SHP77 (cell line): ENCODE results near the gene SVIL.
"Not testable (repeated sequence)": the region's sequence is repeated elsewhere in the genome, so short reads cannot be mapped to it uniquely, and the experiment has no call there.

Experiments used
- DNase-seq, 2 experiments: peaks; one replicate each; lab custom pipeline; 2025; lab: John Stamatoyannopoulos, UW

The SVIL gene

GRCh38 chr10:29576681-29577080 is 58.1 kb downstream of the SVIL start:
- no peak for DNase-seq

GRCh38 chr10:29575098-29575455 is 59.7 kb downstream of the SVIL start:
- DNase-seq: no peak

DNA sequence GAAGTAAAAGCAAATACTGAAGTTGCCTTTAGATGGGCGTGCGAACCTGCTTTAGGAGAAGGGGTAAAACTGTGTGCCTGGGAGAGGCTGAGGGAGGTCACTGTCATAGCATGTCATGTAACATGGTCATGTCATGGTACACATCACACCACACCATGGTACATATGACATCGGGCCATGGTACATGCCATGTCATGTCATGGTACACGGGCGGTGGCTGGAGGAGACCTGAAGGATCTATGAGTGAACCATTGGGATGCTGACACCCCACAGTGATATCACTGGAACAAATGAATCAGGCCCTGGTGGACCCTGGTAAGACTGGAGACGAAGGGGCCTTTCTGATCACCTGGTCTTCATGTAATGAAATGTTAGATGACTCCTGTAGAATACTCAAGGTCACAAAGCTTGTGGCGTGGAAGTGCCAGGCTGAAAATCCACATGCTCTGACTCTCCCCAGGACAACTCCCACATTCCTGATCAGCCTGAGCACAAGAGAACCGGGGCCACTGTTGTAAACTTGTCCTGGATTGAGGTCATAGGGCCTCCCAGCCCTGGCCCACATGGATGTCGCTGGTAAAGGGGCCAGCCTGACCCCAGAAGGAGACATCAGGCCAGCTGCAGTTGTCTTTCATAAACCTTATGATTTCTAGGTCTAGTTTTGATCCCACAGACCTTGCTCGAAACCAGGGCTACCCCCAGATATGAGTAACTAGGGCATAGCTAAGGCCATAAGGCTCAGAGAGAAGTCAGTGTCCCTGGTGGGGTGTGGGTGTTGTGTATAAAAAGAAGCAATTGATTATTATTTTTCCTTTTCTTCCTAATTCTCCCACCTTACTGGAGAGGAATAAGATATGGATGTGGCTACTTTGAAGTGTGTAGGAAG is 60.3 kb downstream of the SVIL start:
- DNase-seq: not testable (repeated sequence)

- DNase-seq: not testable (repeated sequence)
These were observed 64.5 kb downstream of the SVIL start for GRCh38 chr10:29570248-29570647.

DNA sequence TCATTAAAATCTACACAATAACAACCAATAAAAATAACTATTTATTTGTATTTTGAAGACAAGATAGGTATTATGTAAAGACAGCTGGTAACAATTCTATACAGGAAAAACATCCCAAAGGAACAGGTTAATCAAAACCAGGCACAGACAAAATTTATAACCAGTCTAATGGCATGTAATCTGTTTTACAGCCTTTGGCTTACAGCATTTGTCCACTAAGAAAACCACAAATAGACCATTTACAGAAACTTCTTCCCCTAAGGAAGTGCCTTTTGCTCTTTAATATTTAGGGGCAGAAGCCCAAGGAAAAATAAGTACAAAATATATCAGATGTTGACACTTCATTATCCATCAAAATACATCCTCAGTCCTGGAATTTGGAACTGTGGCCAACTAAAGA is 65.0 kb downstream of the SVIL start:
- no peak for DNase-seq

DNA sequence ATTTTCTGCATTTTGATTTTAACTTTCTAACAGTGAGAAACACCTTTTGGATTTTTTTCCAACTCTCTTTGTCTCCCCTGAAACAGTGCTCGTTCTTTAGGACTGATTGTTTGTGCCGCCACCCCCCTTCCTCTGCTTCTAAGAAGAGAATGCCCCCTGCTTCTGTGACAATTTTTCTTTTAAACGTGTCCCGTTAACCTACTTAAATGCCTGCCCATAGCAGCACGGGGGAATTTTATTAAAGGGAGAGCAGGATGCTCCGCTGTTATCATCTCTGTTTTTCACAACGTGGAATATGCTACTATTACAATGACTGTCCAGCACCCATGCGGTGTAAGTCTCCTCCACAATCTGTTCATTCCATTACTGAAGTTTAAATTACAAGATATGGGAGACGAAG is 67.8 kb downstream of the SVIL start:
- DNase-seq: no peak

- DNase-seq: not testable (repeated sequence)
These were observed 68.6 kb downstream of the SVIL start for GRCh38 chr10:29566209-29566608.

GRCh38 chr10:29563420-29564035 is 71.2 kb downstream of the SVIL start:
- no peak for DNase-seq

GRCh38 chr10:29563006-29563405 is 71.8 kb downstream of the SVIL start:
- DNase-seq: not testable (repeated sequence)

DNA sequence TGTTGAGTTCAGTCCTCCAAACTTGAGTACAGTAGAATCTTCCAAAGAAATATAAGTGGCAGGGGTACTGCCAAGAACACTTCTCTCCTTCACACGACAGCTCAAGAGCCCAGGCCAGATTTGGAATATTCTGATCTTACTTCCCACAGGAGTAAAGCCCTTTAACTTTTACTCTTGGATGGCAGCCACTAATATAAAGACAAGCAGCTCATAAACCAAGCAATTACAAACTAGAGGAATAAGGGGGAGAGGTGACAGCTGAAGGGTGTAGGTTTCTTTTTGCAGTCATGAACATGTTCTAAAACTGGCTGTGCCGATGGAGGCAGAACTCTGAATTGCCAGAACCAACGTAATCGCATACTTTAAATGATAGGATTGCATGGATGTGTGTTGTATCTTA is 74.8 kb downstream of the SVIL start:
- no peak for DNase-seq

- DNase-seq: no peak
These were observed 77.1 kb downstream of the SVIL start for GRCh38 chr10:29557665-29558064.

- DNase-seq: no peak
These were observed 78.9 kb downstream of the SVIL start for GRCh38 chr10:29555746-29556481.

- no peak for DNase-seq
These were observed 79.6 kb downstream of the SVIL start for GRCh38 chr10:29555091-29555745.

- no peak for DNase-seq
These were observed 80.1 kb downstream of the SVIL start for GRCh38 chr10:29554660-29555059.

- no peak for DNase-seq
These were observed 81.1 kb downstream of the SVIL start for GRCh38 chr10:29553544-29554250.

- not testable (repeated sequence) for DNase-seq
These were observed 81.7 kb downstream of the SVIL start for GRCh38 chr10:29553116-29553515.

- DNase-seq: not testable (repeated sequence)
These were observed 85.3 kb downstream of the SVIL start for GRCh38 chr10:29549493-29549892.

DNA sequence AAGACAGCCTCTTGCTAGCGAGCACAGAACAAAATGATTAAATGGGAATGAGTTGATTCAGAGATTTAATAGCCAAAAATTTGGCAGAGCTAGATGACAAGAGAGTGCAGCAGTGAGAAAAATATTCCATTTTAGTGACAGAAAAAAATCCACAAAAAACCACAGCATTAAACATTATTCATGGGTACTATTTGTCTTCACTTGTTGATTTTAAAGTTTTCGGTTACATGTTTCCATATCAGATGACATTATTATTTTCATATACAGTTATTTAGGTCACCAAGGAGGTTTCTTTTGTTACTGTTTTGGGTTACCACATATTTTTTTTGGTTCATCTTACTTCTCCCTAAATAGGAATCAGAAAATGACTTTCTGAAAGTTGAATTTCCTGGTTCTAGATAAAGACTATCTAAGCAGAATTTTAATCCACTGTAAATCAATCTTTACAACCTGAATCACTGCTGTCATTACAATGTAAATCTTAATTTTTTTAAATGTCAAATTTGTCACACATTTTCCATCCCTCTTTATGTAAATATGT is 87.9 kb downstream of the SVIL start:
- DNase-seq: no peak

- DNase-seq: no peak
These were observed 89.6 kb downstream of the SVIL start for GRCh38 chr10:29545122-29545521.

DNA sequence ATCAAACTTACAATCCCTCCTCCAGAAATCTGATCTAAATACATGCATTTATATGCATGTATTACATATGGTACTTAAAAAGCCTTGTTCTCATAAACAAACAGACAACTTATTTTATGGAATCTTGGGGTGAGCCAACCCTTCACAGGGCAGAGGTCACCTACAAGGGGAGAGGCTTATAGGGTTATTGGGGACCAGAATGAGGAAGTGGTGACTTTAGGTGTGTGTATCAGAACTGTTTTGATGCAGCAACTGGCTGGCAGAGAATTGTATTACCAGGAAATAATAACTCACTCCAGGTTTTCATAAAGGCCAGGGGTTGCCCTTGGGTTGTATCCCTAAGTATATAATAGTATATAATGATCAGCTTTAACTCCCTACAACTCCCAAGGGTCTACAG is 91.1 kb downstream of the SVIL start:
- DNase-seq: no peak

DNA sequence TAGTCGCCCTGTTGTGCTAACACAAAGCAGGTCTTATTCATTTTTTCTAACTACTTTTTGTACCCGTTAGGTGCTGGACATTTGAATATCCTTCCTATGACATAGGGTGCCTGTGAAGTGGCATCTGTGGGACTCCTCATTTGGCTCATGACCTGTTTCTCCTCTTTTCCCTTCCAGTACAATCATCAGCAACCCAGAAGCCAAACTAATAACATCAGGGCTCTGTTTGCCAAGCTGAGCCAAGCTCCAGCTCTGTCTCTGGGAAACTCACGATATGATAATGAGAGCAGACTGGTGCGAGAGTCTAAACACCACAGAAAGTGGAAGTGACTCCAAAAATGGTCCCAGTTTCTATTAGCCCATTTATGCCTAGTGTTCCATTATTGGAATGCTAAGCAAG is 92.0 kb downstream of the SVIL start:
- no peak for DNase-seq
